NCI-H510A treated with DMSO at 0.1 percent for 48 hours (cell line): ENCODE results near the gene LARGE1.
"Not testable (repeated sequence)": the region's sequence is repeated elsewhere in the genome, so short reads cannot be mapped to it uniquely, and the experiment has no call there.

Source experiments
- DNase-seq: peaks from one replicate; lab custom pipeline; 2025; lab: John Stamatoyannopoulos, UW

LARGE1 gene

DNA sequence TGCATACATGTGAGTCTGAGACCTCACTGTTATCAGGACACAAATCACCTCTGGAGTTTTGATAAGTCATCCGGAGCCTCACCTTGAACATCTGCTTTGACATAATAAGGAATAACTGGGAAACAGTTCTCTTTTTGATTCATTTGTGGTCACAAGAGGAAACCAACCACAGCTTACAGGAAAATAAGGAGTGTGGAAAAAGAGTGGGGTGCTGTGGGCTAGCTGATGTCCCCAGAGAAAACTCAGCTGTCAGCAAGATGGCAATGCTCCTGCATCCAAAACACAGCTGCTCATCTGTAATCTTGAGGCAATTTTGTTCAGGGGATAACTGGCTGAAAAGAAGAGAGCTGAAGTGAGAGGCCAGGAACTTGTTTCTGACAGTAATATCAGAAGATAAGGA lies 445.7 kb downstream of the LARGE1 start:
- DNase-seq: no peak

DNA sequence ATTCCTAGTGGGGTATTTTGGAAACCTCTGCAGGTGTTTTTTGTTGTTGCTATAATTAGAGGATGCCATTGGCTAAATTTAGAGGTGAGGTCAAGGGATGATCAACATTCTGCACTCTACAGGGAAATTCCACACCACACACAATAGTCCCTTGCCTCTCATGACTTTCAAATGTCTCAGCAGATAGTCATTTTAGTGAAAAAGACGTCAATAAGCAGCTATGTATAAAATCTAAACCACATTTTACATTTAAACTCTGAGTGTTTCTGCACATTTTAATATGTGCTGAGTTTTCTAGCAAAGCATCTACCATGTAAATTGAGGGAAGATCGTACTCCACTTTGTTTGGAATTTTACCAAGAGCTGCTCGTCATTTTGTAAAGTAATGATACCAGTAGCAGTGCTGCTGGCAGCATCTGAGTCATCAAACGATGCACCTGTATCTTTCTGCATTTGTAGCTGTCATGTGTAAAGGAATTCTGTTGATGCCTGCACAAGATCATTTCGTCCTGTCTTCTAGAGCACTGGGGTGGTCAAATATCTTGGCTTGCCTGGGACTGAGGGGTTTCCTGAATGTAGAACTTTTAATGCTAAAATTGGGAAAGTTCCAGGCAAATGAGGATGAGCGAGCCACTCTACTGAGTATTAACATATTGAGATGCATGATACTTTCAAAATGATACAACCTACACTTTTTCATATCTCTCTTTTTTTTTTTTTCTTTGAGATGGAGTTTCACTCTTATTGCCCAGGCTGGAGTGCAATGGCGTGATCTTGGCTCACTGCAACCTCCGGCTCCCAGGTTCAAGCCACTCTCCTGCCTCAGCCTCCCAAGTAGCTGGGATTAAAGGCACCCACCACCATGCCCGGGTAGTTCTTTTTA lies 447.6 kb downstream of the LARGE1 start:
- DNase-seq: no peak

DNA sequence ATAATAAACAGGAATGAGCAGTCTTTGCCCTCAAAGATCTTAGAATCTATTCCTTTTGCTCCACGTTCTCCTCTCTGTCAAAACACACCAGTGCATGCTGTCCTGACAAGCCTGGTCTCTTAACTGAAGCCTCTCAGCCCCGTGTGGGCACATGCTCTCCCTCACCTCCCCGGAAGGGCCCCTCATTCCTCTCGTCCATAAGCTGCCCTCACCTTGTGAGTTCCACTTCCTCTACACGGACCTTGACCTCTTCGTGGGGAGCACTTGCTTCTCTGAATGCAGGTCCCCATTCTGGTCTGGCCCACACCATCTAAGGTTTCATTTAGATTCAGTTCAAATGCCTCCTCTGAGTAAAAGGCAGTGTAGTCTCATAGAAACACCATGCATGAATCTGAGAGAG lies 449.8 kb downstream of the LARGE1 start:
- DNase-seq: no peak

DNA sequence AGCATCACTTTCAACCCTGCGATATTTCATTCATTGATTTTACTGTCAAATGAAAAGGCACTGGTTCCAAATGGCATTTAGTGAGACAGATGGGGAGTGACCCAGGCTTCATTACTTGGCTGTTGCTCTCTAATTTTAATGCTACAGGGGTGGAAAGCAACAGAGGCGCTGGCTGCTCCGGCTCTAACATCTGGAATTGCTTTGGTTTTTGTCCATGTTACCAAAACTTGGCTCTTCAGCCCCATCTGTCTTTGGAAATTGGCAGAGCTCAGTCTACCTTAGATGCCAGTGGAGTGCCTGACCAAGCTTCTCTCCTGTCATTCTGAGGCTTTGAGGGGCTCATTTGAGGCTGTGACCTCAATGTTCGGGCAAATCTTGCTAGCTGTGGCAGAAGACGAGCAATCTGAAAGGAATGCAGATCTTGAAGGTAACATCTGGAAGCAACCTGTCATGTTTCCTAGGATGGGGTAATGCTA lies 452.6 kb downstream of the LARGE1 start:
- no peak for DNase-seq

DNA sequence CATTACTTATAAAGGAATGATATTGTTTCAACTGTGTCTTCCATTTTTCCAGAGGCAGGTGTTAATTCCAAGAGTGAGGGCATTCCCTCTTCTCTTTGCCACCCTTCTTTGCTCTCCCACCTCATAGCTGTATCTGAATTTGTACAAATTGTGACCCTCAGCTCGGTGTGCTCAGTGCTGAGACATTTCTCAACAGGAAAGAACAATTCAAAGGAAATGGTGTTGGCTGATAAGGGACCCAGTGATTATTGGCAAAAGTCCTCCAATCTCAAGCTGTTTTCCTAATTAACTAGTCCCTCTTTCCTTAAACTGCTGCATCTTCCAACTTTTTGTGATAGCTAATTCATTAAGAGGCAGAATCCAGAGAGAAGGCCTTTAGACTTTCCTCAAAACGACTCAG lies 453.2 kb downstream of the LARGE1 start:
- DNase-seq: no peak

DNA sequence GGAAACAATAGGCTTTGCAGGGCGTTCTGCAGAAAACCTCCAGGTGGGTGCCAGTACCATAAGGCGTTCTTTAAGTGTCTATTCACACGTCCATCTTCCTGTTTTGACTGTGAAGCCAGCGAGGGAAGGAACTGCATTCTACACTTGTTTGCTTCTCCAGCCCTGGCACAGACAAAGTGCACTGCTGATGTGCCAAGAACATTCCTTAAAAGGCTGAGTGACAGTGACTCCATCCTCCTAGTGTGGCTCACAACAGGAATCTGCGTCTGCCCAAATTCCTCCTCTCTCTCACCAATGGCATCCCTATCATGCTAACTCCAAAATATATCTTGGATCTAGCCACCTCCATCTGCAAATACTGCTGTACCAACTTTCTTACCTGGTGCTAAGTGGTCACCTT lies 454.7 kb downstream of the LARGE1 start:
- DNase-seq: no peak

DNA sequence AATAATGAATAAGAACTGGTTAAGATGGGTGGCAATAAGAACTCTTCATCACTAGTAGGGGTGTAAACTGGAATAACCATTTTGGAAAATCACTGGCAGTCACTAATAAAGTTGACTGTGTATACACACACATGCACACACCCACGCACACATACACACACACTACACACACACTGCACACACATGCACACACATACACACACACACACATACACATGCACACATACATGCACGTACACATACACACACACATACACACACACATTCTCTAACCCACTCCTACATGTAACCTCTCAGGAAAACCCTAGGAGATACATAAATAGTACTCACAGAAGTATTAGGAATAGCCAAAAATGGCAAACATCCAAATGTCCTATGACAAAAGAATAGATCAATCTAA lies 455.6 kb downstream of the LARGE1 start:
- no peak for DNase-seq

DNA sequence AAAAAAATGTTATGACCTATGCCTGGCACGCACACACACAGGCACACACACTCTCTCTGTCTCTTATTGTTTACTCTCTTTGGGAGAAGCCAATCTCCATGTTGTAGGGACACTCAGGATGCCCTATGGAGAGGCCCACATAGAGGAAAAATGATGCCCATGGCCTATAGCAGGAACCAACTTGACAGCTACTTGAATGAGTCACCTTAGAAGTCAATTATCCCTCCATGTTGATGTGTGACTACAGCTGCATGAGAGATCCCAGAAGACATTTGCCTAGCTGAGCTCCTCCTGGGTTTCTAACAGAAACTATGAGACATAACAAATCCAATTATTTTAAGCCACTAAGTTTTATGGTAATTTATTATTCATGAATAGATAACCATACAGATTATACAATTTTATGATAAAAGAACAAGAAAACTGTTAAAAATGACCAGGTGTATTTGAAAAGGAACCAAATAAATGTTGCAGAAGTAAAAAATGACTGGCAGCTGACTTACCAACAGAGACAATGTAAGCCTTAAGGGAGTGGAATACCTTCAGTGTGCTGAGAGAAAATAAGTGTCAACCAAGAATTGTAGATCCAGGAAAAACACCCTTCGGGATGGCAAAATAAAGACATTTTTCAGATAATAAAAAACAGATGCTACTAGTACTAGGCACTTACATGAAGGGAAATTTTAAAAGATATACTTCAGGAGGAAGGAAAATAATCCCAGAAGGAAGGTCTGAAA lies 458.4 kb downstream of the LARGE1 start:
- no peak for DNase-seq

DNA sequence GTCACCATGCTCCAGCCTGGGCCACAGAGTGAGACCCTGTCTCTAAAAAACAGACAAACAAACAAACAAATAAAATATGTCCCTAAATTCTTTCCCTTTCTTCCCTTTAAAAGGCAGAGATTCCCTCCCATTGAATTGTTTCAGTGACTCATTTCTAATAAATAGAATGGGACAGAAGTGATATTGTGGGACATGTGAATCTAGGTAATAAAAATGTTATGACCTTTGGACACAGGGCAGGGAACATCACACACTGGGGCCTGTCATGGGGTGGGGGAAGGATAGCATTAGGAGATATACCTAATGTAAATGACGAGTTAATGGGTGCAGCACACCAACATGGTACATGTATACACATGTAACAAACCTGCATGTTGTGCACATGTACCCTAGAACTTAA lies 459.0 kb downstream of the LARGE1 start:
- not testable (repeated sequence) for DNase-seq

DNA sequence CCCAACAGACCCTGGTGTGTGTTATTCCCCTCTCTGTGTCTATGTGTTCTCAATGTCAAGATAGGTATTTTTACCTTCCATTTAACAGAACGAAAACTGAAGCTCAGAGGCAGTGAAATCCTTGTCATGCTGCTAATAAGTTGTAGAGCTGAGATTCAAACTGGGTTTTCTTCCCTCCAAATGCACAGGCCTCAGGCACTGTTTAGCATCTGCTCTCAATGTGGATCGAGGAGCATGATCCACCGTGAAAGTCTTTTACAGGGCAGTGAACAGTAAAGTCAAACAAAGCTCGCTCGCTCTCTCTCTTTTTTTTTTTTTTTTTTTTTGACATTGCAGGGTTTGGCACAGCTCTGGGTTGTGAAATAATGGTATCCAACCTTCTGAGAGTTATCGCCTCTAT lies 461.1 kb downstream of the LARGE1 start:
- no peak for DNase-seq

DNA sequence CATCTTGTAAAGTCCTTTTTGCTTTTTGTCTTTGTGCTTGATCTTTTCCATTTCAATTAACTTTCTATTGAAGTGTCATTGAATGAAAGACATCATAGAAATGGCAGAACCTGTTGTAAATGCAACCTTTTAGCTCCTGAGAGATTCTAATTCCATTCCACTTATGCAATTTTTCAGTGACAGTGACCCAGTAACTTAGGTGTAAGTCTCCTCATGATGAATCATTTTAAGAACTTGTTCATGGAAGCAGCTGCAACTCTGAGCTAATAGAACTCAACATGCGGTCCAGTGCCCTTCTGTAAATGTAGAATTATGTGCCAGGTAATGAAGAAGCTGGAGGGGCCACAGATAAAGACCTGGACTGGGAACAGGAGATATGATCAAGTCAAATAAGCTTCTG lies 463.8 kb downstream of the LARGE1 start:
- DNase-seq: no peak

DNA sequence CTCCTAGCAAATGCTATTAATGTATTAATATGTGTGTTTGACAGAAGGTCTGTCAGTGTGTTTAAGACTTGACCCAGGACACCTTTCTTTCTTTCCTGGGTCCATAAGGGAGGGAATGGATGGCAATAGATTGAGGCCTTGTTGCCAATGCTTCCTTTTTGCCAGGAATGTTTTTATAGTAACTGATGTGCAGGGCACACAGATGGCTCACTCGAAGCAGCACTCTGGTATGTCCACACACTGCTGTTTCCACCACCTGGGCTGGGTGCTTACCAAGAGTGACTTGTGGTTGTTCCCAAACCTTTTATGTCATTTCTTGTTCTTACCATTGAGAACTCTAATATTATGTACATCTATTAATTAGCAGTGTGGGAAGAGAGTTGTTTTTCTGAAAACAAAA lies 465.2 kb downstream of the LARGE1 start:
- no peak for DNase-seq

DNA sequence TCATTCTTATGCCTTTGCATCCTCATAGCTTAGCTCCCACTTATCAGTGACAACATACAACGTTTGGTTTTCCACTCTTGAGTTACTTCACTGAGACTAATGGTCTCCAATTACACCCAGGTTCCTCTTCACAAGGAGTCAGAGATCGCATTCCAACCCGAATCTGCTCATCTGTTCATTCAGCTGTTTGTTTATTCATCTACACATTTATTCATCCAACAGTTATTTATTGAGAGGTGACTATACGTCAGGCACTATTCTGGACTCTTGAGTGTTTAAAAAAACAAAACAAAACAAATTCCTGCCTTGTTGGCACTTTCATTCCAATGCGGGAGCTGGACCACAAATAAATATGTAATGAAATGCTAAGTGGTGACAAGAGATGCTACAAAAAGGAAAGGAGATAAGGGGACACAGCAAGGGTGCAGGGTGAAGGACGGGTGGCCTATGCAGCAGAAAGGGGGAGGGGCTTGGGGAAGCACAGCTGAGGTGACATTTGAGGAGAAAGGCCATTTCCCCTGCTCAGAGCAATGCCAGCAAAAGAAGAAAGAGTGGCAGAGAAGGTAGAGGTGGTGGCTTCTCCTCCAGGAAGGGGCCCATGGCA lies 468.3 kb downstream of the LARGE1 start:
- DNase-seq: peak; percentile 39

DNA sequence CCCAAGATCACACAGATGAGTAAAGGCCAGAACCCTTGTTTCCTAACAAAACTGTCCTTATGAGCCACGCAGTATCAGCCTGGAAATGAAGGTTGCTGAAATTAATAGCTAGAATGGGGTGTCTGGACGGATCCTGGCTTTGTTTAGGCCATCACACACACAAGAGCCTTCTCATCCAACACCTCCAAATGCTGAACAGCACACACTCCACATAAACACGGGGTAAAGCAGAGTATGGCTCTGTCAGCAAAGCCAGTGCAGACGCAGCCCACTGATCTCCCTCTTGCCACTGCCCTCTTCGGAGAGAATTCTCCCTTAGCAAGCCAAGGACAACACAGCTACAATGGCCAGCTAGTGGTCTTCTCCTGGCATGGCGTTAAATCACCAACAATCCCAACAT lies 469.5 kb downstream of the LARGE1 start:
- no peak for DNase-seq

DNA sequence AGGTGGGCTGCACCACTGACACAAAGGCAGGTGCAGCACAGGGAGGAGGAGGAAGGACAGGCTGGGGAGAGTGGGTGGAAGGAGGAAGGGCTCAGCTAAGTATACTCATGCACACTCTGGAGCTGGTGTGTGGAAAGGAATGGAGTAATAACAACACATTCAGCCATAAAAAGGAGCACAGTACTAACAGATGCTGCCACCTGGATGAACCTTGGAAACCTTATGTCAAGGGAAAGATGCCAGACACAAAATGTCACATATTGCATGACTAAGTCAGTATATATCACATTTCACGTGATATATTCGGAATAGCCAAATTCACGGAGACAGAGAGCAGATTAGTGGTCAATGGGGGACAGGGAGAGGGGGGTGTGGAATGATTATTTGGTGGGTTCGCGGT lies 472.5 kb downstream of the LARGE1 start:
- no peak for DNase-seq

DNA sequence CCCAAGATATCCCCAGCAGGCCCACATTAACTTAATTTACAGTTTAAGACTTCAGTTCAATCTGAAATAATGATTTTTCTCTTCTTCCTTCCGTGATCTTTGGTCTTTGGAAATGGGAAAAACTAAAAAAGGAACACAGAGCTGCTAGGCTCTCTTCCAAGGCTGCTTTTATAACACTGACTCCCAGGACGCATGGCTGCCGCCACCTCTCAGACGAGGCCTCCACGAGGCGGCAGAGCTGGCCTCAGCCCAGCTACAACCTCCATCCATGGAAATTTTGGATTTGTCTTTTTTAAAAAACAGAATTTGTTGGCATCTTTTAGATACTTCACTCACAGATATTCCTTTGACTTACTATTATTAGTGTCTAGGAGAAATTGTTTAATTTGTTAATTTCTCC lies 476.6 kb downstream of the LARGE1 start:
- no peak for DNase-seq

DNA sequence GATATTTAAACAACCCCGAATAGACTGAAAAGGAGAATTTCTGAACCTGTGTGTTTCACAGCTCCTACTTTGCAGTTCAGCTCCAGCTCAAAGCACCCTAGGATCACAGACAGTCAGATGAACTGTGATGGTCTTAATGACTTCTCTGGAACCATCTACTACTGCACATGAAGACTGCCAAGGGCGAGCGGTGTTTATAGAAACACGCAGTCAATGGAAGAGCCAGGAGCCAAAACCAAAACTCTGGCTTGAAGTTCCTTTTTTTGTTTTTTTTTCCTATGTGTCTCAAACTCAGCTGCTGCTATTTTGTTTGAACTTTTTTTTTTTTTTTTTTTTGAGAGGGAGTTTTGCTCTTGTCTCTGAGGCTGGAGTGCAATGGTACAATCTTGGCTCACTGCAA lies 479.5 kb downstream of the LARGE1 start:
- DNase-seq: peak; percentile 30

DNA sequence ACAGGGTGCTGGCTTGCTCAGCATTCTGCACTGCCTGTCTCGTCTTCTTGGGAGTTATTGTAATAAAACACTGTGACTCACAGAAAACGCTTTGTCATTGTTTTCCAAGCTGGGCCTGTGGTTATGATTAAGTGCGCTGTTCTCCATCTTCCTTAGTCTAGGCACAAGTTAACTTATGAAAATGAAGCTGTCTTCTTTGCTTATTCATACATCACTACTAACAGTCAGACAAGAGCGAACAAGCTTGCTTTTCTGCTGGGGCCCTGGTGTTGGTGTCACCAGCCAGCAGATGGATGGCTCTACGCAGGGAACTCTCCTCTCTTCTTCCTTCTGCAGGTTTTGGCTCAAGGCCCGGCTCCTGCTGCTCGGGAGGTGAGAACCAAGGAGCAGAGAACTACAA lies 482.0 kb downstream of the LARGE1 start:
- DNase-seq: peak; percentile 4

DNA sequence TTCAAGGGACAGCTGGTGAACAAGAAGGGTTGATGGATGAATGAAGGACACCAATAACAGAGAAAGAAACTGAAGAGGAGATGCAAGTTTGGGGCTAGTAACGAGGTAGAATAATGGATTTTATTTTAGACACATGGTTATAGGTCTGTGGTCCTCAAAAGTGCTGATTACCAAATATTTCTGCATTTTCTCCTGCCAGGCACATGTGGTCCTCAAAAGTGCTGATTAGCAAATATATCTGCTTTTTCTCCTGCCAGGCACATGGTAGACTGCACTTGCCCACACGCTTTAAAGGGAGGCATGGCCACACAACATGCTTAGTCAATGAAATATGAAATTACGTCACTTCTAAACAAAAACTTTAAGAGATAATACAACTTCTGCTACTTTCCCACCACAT lies 489.0 kb downstream of the LARGE1 start:
- no peak for DNase-seq

DNA sequence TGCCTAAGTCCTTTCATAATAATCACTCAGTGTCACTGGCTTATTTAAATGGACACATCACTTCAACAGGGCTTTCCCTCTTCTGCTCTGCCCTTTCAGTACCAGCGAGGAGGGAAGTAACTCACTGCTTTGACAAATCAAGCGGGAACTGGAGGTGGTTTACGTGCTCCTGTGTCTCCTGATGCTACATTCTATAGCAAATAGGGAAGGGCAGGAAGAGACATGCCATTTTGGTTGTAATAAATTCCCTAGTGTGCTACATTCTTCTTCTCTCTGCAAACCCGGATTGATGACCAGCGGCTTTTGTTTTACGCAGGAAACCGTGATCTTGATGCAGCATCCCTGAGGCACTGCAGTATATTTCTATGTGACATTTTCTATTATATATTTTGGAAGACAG lies 491.0 kb downstream of the LARGE1 start:
- no peak for DNase-seq

DNA sequence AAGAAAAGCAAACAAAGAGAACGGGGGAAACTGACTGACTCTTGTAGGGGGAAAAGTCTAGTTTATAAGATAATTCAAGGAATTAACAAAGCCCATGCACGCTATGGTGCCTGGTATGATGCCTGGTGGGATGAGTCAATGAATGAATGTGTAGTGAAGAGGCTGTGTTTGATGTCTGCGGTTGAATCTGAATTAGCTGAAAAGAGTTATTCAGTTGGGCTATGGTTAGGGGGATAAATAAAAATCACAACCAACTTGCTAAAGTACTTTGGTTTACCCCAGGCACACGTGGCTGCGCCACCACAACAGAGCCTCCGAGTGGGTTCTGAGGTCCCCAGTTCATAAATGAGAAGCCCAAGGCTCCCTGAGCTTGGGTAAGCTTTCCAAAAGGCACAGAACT lies 492.8 kb downstream of the LARGE1 start:
- DNase-seq: no peak

DNA sequence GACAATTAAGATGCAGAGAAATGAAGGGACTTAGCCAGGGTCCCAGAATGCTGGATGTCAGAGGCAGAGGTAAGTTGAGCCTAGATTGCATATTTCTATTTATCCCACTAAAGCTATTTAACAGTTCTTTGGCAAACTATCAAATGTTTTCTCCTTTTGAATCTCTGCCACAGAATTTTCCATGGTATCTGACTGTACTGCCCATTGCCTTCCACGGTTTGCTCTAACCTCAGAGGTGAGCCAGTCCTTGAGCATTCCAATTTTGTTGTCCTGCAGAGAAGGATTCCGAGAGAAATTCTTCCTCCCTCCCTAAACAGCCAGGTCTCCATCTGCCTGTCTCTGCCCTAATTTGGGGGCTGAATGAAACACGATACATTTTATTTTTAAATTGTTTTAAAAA lies 493.8 kb downstream of the LARGE1 start:
- DNase-seq: no peak

DNA sequence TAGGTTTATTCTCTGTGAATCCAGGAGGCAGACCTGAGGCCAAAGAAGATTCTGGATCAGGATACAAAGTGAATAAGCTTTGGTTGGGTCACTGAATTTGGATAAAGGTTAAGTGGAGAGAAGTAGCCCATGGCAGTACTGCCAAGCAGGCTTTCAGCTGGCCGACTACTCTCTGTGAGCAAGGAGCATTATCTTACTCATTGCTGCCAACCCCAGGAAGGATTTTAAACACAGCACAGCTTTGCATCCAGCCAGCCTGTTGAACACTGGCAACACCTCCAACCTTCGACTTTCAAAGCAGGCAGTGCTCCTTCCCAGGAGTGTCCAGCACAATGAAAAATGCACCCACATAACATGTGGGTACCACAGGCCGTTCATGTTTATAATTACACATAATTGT lies 498.4 kb downstream of the LARGE1 start:
- DNase-seq: no peak
